Retina (tissue), 1 donor: Measurements from ENCODE around the gene PON2.

ENCODE experiments used
- DNase-seq: peaks from one replicate; pipeline ENCODE4 v3.0.0-alpha.2; 2016

Gene PON2

DNA sequence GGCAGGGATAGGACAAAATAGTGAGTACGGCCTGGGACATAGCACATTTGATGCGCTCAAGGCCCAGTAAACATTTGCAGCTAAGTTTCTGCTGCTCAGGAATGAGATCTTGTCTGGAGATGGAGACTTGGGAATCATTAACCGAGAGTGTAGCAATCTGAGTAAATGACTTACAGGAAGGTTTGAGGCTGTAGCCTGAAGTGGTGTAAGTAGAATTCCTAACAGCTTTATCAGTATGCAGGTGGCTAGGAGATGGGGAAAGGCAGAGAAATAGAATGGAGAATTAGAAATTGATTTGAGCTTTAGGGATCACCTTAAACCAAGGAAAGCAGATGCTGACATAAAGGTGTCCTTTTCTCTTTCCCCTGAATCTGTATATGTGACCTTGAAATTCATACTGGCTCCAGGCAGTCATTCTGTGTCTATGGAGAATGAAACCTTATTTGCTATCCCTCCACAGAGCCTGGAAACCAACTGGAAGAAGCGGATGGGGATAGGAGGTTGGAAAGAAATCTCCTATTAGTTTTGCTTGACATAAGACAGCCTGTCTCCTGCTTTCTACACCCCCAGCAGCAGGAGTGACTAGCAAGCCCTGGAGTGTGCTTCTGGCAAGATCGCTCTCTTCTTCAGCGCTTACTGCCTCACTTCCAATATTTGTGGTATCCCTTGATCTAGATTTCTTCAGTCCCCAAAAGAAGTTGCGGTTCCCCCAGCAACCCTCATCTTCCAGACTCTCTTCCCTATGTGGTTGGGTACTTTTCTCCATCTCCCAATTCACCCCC lies 6.4 kb upstream of the PON2 start:
- DNase-seq: no peak

DNA sequence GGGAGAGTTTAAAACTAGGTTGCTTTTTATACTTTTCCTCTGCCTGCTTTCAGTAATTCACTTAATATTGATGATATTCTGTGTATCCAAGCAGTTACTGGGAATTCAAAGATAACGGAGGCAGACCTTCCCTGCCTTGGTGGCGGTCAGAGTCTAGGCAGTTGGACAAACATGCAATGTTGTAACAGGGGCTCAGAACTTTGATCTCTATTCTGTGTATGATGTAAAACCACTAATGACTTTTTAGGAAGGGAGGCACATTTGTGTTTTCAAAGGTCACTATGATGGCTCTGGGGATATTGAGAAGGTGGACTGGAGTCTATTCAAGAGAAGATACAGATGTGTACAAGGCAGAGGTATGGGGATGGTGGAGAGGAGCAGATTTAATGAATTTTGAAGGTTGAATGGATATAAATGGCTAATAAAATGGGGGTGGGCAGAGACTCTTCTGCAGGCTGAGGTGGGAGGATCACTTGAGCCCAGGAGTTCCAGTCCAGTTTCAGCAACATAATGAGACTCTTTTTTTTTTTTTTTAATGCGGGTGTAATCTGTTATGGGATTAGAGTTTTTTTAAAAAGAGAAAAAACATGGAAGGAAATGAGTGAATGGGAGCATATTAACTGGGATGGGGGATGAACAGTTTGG lies 5.7 kb upstream of the PON2 start:
- DNase-seq: no peak

DNA sequence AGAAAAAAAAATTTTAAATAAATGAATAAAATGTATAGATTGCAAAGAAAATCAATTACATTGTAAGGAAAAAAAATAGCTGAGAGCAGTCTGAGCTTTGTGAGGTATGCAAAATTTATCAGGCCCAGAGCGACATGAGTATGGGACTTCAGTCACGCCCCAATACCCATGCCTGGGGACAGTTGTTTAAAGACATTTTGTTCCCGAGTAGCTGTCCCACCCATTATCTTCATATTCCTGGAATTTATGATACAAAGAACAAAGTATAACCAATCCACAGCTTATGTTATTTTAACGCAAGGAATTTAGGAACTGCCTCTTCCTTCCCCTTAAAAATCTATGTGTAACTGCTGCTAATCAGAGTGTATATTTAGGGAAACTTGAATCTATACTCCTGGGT lies 1.6 kb upstream of the PON2 start:
- DNase-seq: no peak

DNA sequence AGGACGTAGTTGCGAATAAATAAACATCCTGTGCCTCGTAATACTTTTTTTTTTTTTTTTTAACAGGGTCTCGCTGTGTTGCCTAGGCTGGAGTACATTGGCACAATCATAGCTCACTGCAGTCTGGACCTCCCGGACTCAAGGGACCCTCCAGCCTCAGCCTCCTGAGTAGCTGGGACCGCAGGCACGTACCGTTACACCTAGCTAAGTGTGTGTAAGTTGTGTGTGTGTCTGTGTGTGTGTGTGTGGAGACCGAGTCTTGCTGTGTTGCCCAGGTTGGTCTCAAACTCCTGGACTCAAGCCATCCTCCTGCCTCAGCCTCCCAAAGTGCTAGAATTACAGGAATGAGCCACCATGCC lies 573 bp upstream of the PON2 start:
- no peak for DNase-seq

DNA sequence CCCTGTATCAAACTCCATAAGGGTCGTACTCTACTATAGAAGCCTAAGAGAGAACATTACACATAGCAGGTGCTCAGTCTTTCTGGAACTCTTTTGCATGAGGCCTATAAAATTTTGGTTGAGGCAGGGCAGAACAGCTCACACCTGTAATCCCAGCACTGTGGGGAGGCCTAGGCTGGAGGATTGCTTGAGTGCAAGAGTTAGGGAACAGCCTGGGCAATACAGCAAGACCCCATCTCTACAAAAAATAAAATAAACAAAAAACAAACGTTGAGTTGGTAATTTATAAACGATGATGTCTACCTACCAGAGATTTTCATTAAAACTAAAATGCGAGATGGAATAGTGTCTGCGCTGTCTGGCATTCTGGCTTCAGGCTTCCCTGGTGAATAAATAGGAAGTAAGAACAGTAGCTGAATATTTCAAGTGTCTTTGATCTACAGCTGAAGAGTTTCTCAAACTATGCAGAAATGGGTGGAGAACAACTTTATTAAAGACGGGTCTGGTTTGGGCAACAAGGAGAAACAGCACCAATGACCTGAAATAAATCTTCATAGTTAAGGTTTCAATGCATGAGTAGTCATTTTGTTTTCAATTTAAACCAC lies 774 bp downstream of the PON2 start:
- no peak for DNase-seq

DNA sequence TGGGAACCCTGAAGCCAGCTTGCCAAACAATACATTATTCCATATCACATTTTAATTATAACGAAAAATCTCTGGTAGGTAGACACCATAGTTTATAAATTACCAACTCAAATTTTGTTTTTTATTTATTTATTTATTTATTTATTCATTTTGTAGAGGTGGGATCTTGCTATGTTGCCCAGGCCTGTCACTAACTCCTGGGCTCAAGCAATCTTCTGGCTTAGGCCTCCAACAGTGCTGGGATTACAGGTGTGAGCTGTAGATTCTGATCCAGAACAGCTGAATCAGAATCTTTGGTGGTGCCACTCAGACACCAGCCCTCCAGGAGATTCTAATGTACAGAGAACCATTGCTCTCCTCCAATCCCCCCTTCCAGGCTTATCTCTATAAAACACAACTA lies 1.7 kb downstream of the PON2 start:
- DNase-seq: no peak

DNA sequence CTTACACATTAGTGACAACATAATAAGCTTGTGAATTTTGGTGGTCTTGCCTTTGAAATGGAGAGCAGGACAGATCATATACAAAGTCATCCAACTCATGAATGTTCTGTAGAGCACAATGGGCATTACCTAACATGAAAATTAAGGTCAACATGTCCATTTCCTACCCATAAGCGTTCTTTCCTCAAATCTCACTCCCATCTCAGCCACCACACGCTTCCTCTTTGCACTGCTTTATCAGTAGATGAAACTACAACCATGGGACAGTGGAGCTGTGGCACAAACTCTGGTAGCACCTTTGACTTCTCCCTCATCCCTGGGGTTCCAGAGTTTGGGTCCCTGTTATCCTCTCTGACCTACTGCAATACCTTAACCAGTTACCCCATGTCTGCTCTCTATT lies 2.2 kb downstream of the PON2 start:
- no peak for DNase-seq

DNA sequence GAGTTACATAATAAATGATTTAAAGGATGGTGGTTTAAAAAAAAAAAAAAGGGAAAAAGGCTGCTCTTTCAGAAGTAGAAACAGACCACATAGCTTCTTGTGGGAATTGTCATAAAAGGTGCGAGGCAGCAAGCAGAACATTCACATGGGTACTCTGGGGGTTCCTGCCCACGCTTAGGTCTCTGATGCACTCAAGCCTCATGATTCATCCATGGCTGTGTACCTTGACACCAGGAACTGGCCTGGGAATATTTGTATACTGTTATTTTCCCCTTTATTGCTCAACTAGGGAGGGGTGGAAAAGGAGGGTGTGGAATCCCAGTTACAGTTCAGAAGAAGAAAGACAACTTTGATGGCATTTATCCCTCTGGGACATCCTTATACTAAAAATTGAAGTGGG lies 4.0 kb downstream of the PON2 start:
- DNase-seq: no peak

DNA sequence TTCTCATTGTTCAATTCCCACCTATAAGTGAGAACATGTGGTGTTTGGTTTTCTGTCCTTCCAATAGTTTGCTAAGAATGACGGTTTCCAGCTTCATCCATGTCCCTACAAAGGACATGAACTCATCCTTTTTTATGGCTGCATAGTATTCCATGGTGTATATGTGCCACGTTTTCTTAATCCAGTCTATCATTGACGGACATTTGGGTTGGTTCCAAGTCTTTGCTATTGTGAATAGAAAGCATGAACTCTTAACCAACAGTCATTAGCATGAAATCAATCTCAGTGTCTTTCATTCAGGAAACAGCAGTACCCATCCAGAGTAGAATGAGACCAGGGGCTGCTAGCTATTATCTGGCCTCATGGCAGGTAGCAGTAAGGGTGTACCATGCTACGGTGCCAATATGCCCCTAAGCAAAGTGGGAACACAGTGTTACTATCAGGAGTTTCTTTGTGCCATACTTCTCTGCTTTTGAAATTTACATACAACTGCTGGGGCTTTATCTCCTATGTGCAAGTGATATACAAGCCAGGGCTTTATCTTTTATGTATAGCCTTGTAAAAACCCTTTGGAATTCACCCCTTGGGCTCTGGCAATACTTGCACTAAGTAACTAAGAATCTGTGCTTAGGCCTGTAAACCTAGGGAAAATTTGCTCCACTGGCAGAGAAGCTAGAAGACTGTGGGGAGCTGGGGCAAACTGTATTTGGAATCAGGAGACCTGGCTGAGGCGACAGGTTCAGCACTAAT lies 5.4 kb downstream of the PON2 start:
- DNase-seq: no peak

DNA sequence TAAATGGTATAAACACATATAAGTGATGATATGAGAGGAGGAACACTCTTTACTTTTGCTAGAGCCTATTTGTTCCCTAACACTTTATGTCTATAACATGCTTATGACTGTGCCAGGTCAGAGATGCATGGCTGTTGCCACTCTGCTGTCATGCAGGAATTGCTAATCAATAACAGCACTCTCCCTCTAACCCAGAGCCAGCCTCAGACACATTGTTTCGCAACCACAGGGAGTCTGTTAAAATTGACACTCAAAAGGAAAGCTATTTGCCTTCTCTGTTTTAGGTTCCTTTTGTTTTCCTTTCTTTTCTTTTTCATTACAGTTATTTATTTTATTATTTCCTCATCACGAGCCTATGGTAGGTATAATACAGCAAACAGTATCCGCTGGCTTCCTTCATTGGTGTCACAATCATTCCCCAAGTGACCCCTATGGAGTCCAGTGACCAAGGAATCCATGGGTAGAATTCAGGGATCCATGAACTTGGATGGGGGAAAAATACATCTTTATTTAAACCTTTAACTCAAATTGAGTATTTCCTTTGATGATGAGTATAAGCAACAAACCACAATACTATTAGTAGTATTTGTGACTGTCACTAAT lies 6.8 kb downstream of the PON2 start:
- DNase-seq: peak; percentile 21

DNA sequence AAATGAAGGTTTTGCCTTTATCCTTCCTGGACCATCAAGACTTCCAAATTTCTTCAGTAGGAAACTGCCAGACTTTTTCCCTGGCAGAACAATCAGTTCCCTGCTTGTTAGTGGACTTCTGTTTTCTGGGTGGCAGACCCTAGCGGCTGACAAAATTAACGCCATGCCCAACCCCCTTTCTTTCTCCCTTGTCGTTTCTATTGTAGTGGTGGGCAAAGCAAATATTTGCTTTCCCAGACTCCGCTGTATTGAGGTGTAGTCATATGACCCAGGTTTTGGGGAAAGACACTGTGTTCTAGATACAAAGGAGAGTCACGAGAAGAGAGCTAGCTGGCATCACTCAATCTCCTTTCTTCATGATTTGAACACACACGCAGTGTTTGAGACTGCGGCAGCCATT lies 7.7 kb downstream of the PON2 start:
- DNase-seq: no peak

DNA sequence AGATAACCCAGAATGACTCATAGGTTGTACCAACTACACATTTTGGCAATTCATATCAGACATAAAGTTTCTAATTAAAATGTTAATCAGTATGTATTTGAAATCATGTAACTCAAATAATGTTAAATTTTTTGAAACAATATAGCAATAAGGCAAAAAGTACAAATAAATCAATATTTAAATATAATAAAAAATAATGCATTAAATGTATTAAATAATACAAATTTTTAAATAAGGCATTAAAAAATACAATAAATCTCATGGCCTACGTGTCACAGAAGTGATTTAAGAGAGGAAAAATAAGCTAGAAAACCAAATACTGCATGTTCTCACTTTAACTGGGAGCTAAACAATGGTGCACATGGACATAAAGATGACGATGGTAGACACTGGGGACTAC lies 9.1 kb downstream of the PON2 start:
- DNase-seq: no peak

DNA sequence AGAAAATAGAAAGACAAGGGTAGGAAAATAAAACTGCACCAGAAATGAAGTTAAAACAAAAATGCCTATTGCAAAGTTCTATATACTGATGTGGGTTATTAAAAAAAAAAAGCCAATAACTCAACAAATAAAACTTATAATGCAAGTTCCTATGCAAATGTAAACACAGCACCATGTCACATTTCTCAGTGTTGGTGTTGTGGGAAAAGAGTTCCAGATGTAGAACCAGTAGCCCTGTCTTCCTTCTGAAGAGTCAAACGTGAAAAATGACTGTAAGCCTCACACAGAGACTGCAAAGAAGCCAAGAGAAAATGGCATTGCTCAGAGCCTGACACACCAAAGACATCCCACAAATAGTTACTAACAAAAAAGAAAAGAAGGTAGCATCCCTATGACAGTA lies 10.1 kb downstream of the PON2 start:
- no peak for DNase-seq

DNA sequence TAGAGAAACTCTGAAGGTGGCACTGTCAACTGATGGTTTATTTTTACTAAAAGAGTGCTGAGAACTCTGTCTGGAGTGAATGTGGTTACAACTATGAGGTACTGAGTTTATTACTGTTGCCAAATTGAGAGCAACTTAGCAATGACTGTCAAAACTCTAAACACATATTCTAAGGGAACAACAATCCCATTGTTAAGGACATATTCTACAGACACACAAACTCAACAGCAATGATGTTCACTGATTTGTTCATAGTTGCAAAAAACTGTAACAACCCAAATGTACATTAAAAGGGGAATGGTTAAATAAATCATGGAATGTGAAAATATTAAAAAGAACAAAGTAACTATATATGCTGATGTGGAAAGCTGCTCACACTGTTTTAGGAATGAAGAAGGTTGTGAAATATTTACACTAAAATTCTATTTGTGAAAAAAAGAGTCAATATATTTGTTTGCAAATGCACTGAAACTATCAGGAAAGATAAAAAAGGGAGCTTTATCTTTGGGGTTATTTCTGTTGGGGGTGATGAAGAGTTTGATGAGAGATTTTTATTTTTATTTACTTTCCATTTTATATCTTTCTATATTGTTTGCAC lies 12.9 kb downstream of the PON2 start:
- DNase-seq: no peak

DNA sequence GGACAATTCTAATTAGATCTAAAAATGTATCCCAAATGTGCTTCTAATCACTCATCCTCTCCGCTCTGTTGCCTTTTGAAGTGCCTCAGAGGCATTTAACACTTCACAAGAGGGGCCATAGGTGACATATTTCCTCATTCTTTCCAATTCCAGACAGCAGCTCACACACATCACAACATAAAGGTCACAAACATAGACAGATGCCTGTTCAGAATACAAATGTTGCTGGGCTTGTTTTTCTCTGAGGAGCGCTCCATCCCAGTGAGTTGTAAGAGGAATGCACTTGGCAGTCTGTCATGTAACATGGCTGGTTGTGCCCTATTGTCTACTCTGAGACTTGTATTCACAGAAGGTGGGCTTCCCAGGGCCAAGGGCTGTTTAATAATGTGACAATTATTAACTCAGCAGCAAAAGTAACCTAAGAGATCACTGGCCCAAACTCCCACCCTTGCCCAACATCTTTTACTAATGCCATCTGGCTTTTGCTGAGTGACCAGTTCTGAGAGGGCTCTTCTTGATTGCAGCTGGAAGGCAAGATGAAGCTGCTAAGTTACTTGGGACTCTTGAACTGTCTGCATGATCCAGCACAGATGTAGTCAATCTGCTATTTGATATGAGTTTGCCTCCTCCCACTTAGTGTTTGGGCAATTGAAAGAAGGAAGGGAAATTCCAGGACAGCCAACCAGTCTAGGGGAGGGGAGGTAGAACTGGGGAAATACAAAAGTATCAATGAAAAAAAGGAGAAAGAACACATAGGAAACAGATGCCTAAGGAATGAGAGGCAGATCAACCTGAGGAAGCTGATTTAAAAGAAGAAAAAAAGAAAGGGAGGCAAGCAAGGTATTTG lies 13.6 kb downstream of the PON2 start:
- no peak for DNase-seq

DNA sequence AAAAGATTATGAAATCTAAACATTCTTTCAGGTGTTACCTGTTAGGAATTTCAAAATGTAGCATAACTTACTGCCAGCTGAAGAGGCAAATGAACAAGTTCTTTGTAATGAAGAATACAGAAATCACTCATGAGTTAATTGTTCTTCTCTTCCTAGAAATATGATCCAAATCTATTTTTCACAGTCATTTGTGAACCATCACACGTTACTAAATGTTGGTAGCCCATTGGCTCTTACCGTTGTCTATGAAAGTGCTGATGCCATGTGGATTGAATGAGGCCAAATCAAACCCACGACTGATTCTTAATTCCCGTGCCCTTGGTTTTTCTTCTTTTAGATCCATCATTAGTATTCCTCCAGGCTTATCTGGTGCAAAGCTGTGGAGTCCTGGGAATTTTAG lies 22.8 kb downstream of the PON2 start:
- no peak for DNase-seq

DNA sequence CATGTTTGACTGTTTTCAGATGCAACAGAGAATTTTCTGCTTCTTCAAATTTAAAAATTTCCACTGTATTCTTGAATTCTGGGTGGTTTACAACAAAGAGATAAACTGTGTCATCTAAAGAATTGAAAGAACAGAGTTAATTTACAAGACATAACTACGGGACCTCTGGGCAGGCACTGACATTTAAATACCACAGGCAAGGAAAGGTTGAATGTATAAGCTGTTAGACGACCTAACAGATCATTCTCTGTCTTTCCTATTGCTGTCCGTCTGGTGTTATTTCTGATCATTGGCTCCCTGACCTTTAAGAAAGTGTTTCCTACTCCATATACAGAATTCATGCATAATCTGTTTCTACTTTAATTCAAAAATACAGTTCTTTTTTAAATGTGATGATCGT lies 23.2 kb downstream of the PON2 start:
- DNase-seq: no peak

DNA sequence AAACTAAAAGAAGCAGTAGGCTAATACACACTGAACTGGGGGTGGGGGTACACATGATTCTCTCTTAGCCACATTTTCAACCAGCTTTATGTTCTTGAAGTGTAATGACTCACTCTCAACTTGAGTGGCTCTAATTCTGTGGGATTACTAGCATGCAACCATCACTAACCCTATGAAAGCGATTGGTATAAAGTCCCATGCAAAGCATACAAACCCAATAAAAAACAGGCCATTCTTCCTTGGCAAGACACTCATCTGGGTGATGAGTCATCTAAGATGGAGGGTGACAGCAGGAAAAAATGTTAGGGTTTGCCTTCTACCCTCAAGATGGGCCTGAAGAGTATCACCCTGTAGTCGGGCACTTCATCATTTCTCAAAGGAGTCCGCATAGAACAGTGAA lies 23.8 kb downstream of the PON2 start:
- DNase-seq: no peak

DNA sequence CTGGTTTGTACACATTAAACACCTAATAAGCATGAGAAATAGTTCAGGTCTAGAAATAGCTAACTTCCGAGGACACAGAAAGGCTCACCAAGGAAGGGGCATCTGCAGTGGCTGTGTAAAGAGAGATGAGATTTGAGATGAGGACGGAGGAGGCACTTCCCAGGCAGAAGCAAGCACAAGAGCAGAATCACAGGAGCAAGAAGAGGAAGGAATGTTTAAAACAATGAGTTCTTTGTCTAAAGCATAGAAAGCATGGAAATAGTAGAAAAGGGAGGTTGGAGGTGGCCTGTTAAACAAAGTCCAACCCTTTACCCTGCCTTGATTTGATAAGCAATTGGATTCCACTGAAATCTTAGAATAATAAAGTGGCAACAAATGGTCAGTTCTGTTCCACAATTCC lies 27.1 kb downstream of the PON2 start:
- DNase-seq: no peak

DNA sequence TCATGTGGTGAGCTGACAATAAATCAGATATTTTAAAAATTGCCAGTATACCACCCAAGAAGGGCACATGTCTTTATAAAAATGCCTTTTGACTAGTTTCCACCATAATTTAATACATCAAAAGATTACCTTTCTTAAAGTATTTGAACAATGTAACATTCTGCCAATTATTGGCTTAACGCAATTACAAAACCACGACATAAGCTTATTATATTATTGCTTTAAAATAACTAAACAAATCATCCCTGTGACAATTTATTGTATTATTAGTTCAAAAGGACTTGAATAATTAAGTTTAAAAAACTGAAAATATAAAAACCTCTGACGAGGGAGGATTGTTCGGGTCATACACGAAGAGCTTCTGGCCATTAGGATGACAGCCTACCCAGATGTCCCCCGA lies 29.0 kb downstream of the PON2 start:
- DNase-seq: no peak

DNA sequence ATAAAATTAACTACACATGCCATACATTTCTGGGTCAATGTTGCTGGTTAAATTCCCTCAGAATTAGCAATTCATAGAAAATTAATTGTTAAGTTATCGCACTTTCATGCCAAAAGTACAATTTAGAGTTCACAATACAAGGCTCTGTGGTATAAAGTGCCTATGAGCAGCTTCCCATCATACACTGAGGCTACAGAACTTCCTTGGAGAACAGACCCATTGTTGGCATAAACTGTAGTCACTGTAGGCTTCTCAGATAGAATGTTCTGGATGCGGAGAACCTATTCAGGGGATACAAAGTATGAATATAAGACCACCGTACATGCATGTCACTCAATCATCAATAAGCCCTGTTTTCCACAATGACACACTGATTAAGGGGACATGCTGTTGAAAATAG lies 29.6 kb downstream of the PON2 start:
- no peak for DNase-seq

DNA sequence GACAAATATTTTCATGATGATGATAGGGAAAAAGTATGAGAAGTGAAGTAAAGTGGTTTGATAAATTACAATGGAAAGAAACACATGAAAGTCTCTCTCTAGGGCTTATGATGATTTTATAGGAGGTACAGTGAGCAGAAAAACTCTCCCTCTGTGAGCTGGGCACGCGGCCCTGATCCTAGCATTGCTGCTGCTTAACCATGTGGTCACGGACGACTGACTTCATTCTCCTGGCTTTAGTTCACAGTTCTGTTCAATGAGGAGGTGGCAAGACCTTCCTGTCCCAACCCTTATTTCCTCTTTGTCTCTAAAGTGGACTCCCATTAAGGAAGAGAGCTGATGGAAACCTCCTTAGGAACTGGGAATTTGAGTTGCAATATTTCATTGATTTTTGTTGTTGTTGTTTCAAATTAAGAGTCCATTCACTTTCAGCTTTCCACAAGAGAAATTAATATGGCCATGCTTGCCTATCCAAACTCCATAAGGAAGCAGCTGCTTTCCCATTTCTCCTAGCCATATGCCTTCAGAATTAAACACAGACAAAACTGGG lies 30.4 kb downstream of the PON2 start:
- DNase-seq: no peak
